ENCODE measurements around the gene MFSD11. TPM values are rescaled to one million over a fixed set of nuclear protein-coding genes. Genes with fewer than 3 reads are reported as not detected.
A peak's percentile ranks its signal among the peaks of the same experiment; 100 is the strongest.

The MFSD11 gene
- polyA plus RNA-seq, 2 of the 4 experiments (the other 2 are of a cell fraction) = 17.5 to 26.0 TPM

GRCh38 chr17:76726776-76727718, 10.9 kb upstream of the MFSD11 start, which contains the start of gene METTL23 (continued):
- TF ChIP-seq, protein P1, sequence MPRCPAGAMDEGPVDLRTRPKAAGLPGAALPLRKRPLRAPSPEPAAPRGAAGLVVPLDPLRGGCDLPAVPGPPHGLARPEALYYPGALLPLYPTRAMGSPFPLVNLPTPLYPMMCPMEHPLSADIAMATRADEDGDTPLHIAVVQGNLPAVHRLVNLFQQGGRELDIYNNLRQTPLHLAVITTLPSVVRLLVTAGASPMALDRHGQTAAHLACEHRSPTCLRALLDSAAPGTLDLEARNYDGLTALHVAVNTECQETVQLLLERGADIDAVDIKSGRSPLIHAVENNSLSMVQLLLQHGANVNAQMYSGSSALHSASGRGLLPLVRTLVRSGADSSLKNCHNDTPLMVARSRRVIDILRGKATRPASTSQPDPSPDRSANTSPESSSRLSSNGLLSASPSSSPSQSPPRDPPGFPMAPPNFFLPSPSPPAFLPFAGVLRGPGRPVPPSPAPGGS (IDR thresholded peaks at IDR 0.05) = peak; percentile 89; the same call in 2 of the 3 replicates
- TF ChIP-seq, protein P2, sequence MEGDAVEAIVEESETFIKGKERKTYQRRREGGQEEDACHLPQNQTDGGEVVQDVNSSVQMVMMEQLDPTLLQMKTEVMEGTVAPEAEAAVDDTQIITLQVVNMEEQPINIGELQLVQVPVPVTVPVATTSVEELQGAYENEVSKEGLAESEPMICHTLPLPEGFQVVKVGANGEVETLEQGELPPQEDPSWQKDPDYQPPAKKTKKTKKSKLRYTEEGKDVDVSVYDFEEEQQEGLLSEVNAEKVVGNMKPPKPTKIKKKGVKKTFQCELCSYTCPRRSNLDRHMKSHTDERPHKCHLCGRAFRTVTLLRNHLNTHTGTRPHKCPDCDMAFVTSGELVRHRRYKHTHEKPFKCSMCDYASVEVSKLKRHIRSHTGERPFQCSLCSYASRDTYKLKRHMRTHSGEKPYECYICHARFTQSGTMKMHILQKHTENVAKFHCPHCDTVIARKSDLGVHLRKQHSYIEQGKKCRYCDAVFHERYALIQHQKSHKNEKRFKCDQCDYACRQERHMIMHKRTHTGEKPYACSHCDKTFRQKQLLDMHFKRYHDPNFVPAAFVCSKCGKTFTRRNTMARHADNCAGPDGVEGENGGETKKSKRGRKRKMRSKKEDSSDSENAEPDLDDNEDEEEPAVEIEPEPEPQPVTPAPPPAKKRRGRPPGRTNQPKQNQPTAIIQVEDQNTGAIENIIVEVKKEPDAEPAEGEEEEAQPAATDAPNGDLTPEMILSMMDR (IDR thresholded peaks at IDR 0.05) = peak; percentile 76
- TF ChIP-seq MAX (IDR thresholded peaks at IDR 0.05) = peak; percentile 81
- TF ChIP-seq RAD21 (conservative IDR thresholded peaks at IDR 0.05 in 1 of 2, IDR thresholded peaks at IDR 0.05 in 1 of 2) = peak; percentile 20 to 60; a peak in 3 of 5 replicates
- TF ChIP-seq TP53 (CRISPR knock-in tag; IDR thresholded peaks at IDR 0.05) = 0 out of 2 replicates have a peak, but pooled peaks have one; percentile 52
- TF ChIP-seq, protein P3, sequence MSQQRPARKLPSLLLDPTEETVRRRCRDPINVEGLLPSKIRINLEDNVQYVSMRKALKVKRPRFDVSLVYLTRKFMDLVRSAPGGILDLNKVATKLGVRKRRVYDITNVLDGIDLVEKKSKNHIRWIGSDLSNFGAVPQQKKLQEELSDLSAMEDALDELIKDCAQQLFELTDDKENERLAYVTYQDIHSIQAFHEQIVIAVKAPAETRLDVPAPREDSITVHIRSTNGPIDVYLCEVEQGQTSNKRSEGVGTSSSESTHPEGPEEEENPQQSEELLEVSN (IDR thresholded peaks at IDR 0.05; ENCODE audit: borderline replicate concordance, low read depth) = peak; percentile 81
- TF ChIP-seq CBX2 (IDR thresholded peaks at IDR 0.05; ENCODE audit: borderline replicate concordance, low read depth) = no peak
- no peak for TF ChIP-seq HDAC2 (IDR thresholded peaks at IDR 0.05)
- no peak for TF ChIP-seq CHD4 (IDR thresholded peaks at IDR 0.05; ENCODE audit: borderline replicate concordance)
- no peak for TF ChIP-seq MAZ (IDR thresholded peaks at IDR 0.05; ENCODE audit: borderline replicate concordance, low read depth, low read length)
- TF ChIP-seq BHLHE40 (IDR thresholded peaks at IDR 0.05; ENCODE audit: low read depth, low read length) = peak; percentile 84
- no peak for TF ChIP-seq ZNF302 (CRISPR knock-in tag; IDR thresholded peaks at IDR 0.05)
- no peak for TF ChIP-seq PBX3 (IDR thresholded peaks at IDR 0.05)
- TF ChIP-seq POLR2AphosphoS2 (conservative IDR thresholded peaks at IDR 0.05; ENCODE audit: low read length) = no peak
- no peak for TF ChIP-seq FOSB (CRISPR knock-in tag; IDR thresholded peaks at IDR 0.05)
- no peak for TF ChIP-seq EHF (CRISPR knock-in tag; IDR thresholded peaks at IDR 0.05)
- TF ChIP-seq REST (IDR thresholded peaks at IDR 0.05) = no peak
- TF ChIP-seq MYC (IDR thresholded peaks at IDR 0.05; ENCODE audit: borderline replicate concordance, low read length) = peak; percentile 81
- no peak for TF ChIP-seq RNF2 (IDR thresholded peaks at IDR 0.05; ENCODE audit: borderline replicate concordance, low read depth)
- TF ChIP-seq KDM5A (IDR thresholded peaks at IDR 0.05) = peak; percentile 71
